SK-N-SH (cell line): ENCODE measurements around the gene PLEKHH1. TPM values are rescaled to one million over a fixed set of nuclear protein-coding genes. Genes with fewer than 3 reads are reported as not detected.

ENCODE experiments used
- CTCF ChIA-PET: fragments of 300-600, 350-600 bp; formaldehyde crosslinking; extraction: SDS; loops from one replicate; lab custom pipeline; 2021; lab: Yijun Ruan, JAX
- POLR2A ChIA-PET: fragments of 350-600 bp; sonication (Branson Sonifier 250); formaldehyde crosslinking; extraction: SDS; loops from one replicate; lab custom pipeline; 2020; ENCODE audit warnings: antibody characterized with exemption, inconsistent platforms; lab: Yijun Ruan, JAX
- DNase-seq: peaks from one replicate; pipeline ENCODE4 v3.0.0; 2012
- H2AFZ ChIP-seq: fragments of 200-600 bp; sonication (generic); 2 replicates; pipeline ENCODE4 v1.8.1; 2016; ENCODE audit warnings: antibody characterized with exemption, mild to moderate bottlenecking, low read depth
- H3F3A ChIP-seq: fragments of 200-600 bp; sonication (generic); replicated peaks from 2 replicates; pipeline ENCODE3; 2016; ENCODE audit warnings: antibody characterized with exemption, mild to moderate bottlenecking; ENCODE audit not compliant: insufficient read depth
- H3K27ac ChIP-seq, 2 experiments: fragments of 200-500 bp in 1 of 2; fragments of 200-600 bp in 1 of 2; sonication (Bioruptor generic) in 1 of 2; sonication (generic), shearing (Covaris generic) in 1 of 2; 2 replicates each; pipeline versions ENCODE4 v1.5.1 to v1.6.1; 2014 to 2016; ENCODE audit warnings: low read depth in 2 of 2, inconsistent platforms in 1 of 2, low read length in 1 of 2, mild to moderate bottlenecking in 1 of 2, mixed read lengths in 1 of 2
- H3K27me3 ChIP-seq: fragments of 200-600 bp; sonication (generic), shearing (Covaris generic); 2 replicates; pipeline ENCODE4 v1.6.1; 2016; ENCODE audit warnings: mixed run types; ENCODE audit not compliant: insufficient read depth
- H3K36me3 ChIP-seq, 2 experiments: fragments of 200-500 bp in 1 of 2; fragments of 200-600 bp in 1 of 2; sonication (Bioruptor generic) in 1 of 2; sonication (generic) in 1 of 2; replicated peaks in 1 of 2; 2 replicates each; pipeline versions ENCODE3 to v1.5.1; 2014 to 2016; ENCODE audit warnings: low read length in 1 of 2, mild to moderate bottlenecking in 1 of 2; ENCODE audit not compliant: insufficient read depth in 2 of 2, control insufficient read depth in 1 of 2
- H3K4me1 ChIP-seq, 2 experiments: fragments of 200-500 bp in 1 of 2; fragments of 200-600 bp in 1 of 2; sonication (Bioruptor generic) in 1 of 2; sonication (generic), shearing (Covaris generic) in 1 of 2; 2 replicates each; pipeline versions ENCODE4 v1.5.1 to v1.6.1; 2014 to 2016; ENCODE audit warnings: low read depth in 1 of 2, low read length in 1 of 2, mixed run types in 1 of 2; ENCODE audit not compliant: insufficient read depth in 2 of 2, control insufficient read depth in 1 of 2
- H3K4me2 ChIP-seq: fragments of 200-600 bp; sonication (generic), shearing (Covaris generic); 2 replicates; pipeline ENCODE4 v1.6.1; 2017; ENCODE audit warnings: mixed run types
- H3K4me3 ChIP-seq, 2 experiments: fragments of 200-500 bp in 1 of 2; fragments of 200-600 bp in 1 of 2; sonication (Bioruptor generic) in 1 of 2; sonication (generic), shearing (Covaris generic) in 1 of 2; 2 replicates each; pipeline versions ENCODE4 v1.5.1 to v1.8.1; 2014 to 2016; ENCODE audit warnings: low read depth in 2 of 2, inconsistent platforms in 1 of 2, low read length in 1 of 2, mild to moderate bottlenecking in 1 of 2, mixed read lengths in 1 of 2, moderate library complexity in 1 of 2
- H3K79me2 ChIP-seq: fragments of 200-600 bp; sonication (generic); 2 replicates; pipeline ENCODE4 v1.8.1; 2017; ENCODE audit warnings: mild to moderate bottlenecking; ENCODE audit not compliant: insufficient read depth
- H3K9ac ChIP-seq: fragments of 200-600 bp; sonication (generic); 2 replicates; pipeline ENCODE4 v1.6.1; 2017; ENCODE audit warnings: mixed run types
- H3K9me2 ChIP-seq: fragments of 200-600 bp; sonication (generic); 2 replicates; pipeline ENCODE4 v1.6.1; 2017; ENCODE audit warnings: mixed run types
- H3K9me3 ChIP-seq: fragments of 200-600 bp; sonication (generic); 2 replicates; pipeline ENCODE4 v1.6.1; 2017; ENCODE audit warnings: mixed run types, mild to moderate bottlenecking, moderate library complexity
- H4K20me1 ChIP-seq: fragments of 200-600 bp; sonication (generic); 2 replicates; pipeline ENCODE4 v1.6.1; 2017; ENCODE audit warnings: mild to moderate bottlenecking, mixed run types; ENCODE audit not compliant: insufficient read depth
- ELF1 ChIP-seq: IDR thresholded peaks from 2 replicates; pipeline ENCODE4 v1.4.0; 2012
- EP300 ChIP-seq, 2 experiments: IDR thresholded peaks; 2 replicates each; pipeline versions ENCODE4 v1.4.0 to v1.6.1; 2012; ENCODE audit warnings: borderline replicate concordance in 1 of 2, low read depth in 1 of 2, low read length in 1 of 2
- FOSL2 ChIP-seq: IDR thresholded peaks from 2 replicates; pipeline ENCODE4 v1.4.0; 2012; ENCODE audit warnings: low read depth, mild to moderate bottlenecking, moderate library complexity, borderline replicate concordance
- FOXM1 ChIP-seq: IDR thresholded peaks from 2 replicates; pipeline ENCODE4 v1.4.0; 2012; ENCODE audit warnings: low read depth, mild to moderate bottlenecking
- NRF1 ChIP-seq: IDR thresholded peaks from 2 replicates; pipeline ENCODE4 v1.6.1; 2012; ENCODE audit warnings: low read depth, mild to moderate bottlenecking, low read length
- RFX5 ChIP-seq: IDR thresholded peaks from 2 replicates; pipeline ENCODE4 v1.6.1; 2012; ENCODE audit warnings: mild to moderate bottlenecking, improper control_type of control experiment, low read length
- RXRA ChIP-seq: IDR thresholded peaks from 2 replicates; pipeline ENCODE4 v1.4.0; 2012; ENCODE audit warnings: low read depth, mild to moderate bottlenecking, borderline replicate concordance
- TAF1 ChIP-seq: IDR thresholded peaks from 2 replicates; pipeline ENCODE4 v1.6.1; 2012; ENCODE audit warnings: low read depth, mild to moderate bottlenecking, low read length, moderate library complexity, borderline replicate concordance
- YY1 ChIP-seq: IDR thresholded peaks from 2 replicates; pipeline ENCODE4 v1.4.0; 2012; ENCODE audit warnings: low read depth, mild to moderate bottlenecking
- WGBS: methylation state at CpG from one replicate; pipeline ENCODE4 v1.1.6; 2017; ENCODE audit warnings: low lambda C conversion rate; 5-methylcytosine and 5-hydroxymethylcytosine counted together
- polyA plus RNA-seq, 3 experiments: library from polyadenylated mRNA; depleted of rRNA; stranded (reverse); fragments of >200 nt; gene quantifications; 2 replicates each; pipeline ENCODE4 v1.2.3, GENCODE V29; 2012
- TF ChIP-seq, protein P1 (sequence below): IDR thresholded peaks from 2 replicates; pipeline ENCODE4 v1.4.0; 2012; ENCODE audit warnings: low read depth, borderline replicate concordance
- TF ChIP-seq, protein P2 (sequence below): fragments of 200-600 bp; sonication (generic); IDR thresholded peaks from 2 replicates; pipeline ENCODE4 v1.6.1; 2017; ENCODE audit warnings: antibody characterized with exemption, mild to moderate bottlenecking, moderate library complexity
- TF ChIP-seq, protein P3 (sequence below): IDR thresholded peaks from 2 replicates; pipeline ENCODE4 v1.4.0; 2012; ENCODE audit warnings: low read depth
- TF ChIP-seq, protein P4 (sequence below): fragments of 150-350 bp; IDR thresholded peaks from 2 replicates; pipeline ENCODE4 v1.6.1; 2017; ENCODE audit warnings: antibody characterized with exemption, low read length, low read depth, borderline replicate concordance

The PLEKHH1 gene
- polyA plus RNA-seq, 1 of the 3 experiments (the other 2 are of a cell fraction) = 1.6 TPM

DNA sequence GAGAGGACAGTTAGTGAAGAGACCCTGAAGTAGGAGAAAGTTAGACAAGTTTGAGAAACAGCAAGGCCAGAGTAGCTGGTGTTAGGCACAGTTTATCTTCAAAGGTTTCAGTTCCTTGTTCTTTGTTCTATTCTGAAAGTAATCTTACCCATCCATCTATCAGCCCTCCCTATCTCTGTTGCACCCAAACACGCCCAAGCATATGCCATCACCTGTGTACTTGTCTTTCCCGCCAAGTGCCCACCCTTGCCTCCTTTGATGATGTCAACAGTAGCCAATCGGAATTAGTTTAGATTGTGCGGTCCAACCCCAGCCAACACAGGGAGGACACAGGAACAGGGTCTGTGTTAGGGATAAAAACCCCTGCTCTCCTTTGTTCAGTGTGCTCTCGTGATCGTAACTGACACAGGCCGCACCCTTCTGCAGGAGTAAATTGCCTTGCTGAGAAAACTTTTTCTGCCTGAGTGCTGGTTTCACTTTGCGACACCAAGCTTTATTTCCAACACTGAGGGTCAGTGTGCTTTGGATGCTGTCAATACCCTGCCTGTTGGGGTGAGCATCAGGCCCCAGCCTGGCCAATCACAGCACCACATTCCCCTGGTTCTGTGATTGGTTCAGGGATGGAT is 39.9 kb upstream of the PLEKHH1 start (continued):
- TF ChIP-seq, protein P1, sequence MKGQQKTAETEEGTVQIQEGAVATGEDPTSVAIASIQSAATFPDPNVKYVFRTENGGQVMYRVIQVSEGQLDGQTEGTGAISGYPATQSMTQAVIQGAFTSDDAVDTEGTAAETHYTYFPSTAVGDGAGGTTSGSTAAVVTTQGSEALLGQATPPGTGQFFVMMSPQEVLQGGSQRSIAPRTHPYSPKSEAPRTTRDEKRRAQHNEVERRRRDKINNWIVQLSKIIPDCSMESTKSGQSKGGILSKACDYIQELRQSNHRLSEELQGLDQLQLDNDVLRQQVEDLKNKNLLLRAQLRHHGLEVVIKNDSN = no peak
- TF ChIP-seq RFX5 = no peak

DNA sequence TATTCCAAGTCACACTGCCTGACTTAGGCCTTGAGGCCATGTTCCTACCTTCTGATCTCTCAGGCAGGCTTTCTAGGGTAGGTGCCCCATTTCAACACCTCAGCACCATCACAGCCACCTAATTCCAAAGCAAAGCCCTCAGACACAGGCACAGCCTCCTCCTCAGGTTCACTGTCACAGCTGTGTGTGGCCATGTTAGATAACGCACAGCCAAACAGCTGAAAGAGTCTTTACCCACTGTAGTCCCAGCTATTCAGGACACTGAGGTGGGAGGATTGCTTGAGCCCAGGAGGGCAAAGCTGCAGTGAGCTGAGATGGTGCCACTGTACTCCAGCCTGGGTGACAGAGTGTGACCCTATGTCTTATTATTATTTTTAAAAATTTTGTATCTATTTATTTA is 37.3 kb upstream of the PLEKHH1 start:
- no peaks in the 10 kb centered on the region for H3K9me2 ChIP-seq
- 60% methylated on average over 1 of the region's 1 CpG for WGBS
- no peaks in the 10 kb centered on the region for H3K79me2 ChIP-seq
- no peak overlapping the region for H3K9ac ChIP-seq
- no peaks in the 10 kb centered on the region for H3F3A ChIP-seq
- no peak overlapping the region for H3K4me3 ChIP-seq
- no peak overlapping the region for H3K4me2 ChIP-seq
- H2AFZ ChIP-seq = no peak overlapping the region
- DNase-seq = no peak
- POLR2A ChIA-PET = no interaction called here
- H3K36me3 ChIP-seq = no peaks in the 10 kb centered on the region
- TF ChIP-seq ELF1 (no peak), FOSL2 (no peak), YY1 (no peak), NRF1 (no peak), TAF1 (no peak), RFX5 (no peak), RXRA (no peak), EP300 (IDR thresholded peaks at IDR 0.05; ENCODE audit: borderline replicate concordance in 1 of 2, low read depth in 1 of 2, low read length in 1 of 2) (no peak), FOXM1 (no peak)
- TF ChIP-seq, protein P2, sequence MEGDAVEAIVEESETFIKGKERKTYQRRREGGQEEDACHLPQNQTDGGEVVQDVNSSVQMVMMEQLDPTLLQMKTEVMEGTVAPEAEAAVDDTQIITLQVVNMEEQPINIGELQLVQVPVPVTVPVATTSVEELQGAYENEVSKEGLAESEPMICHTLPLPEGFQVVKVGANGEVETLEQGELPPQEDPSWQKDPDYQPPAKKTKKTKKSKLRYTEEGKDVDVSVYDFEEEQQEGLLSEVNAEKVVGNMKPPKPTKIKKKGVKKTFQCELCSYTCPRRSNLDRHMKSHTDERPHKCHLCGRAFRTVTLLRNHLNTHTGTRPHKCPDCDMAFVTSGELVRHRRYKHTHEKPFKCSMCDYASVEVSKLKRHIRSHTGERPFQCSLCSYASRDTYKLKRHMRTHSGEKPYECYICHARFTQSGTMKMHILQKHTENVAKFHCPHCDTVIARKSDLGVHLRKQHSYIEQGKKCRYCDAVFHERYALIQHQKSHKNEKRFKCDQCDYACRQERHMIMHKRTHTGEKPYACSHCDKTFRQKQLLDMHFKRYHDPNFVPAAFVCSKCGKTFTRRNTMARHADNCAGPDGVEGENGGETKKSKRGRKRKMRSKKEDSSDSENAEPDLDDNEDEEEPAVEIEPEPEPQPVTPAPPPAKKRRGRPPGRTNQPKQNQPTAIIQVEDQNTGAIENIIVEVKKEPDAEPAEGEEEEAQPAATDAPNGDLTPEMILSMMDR = no peak
- TF ChIP-seq, protein P3, sequence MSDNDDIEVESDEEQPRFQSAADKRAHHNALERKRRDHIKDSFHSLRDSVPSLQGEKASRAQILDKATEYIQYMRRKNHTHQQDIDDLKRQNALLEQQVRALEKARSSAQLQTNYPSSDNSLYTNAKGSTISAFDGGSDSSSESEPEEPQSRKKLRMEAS = no peak
- TF ChIP-seq, protein P4, sequence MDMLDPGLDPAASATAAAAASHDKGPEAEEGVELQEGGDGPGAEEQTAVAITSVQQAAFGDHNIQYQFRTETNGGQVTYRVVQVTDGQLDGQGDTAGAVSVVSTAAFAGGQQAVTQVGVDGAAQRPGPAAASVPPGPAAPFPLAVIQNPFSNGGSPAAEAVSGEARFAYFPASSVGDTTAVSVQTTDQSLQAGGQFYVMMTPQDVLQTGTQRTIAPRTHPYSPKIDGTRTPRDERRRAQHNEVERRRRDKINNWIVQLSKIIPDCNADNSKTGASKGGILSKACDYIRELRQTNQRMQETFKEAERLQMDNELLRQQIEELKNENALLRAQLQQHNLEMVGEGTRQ = no peak
- H3K9me3 ChIP-seq = no peaks in the 10 kb centered on the region
- H3K27ac ChIP-seq = no peak overlapping the region
- CTCF ChIA-PET = interaction anchor here (0.7 to 1.4 kb wide), 2 partner anchors 22 to 31 kb away, joined by 3 read pairs; no protein-coding TSS in a partner anchor
- no peaks in the 10 kb centered on the region for H4K20me1 ChIP-seq
- H3K4me1 ChIP-seq = peaks cover 0 to 15% of the 10 kb centered on the region in 2 experiments; a peak in 1 of 4 replicates
- H3K27me3 ChIP-seq = no peaks in the 10 kb centered on the region
